ENCODE results near the gene GRIN2C.

GRCh38 chr17:74805591-74805991 is 54.1 kb downstream of the GRIN2C start:
- TF ChIP-seq CTCF (IDR thresholded peaks at IDR 0.05; ENCODE audit: low read length), result no peak
- no peak for TF ChIP-seq EZH2 (IDR thresholded peaks at IDR 0.05; ENCODE audit: borderline replicate concordance, low read length)

Measured in OCI-LY1 (cell line).